ENCODE results near the gene FBXO24. TPM values are rescaled to one million over a fixed set of nuclear protein-coding genes. Genes with fewer than 3 reads are reported as not detected.
A peak's percentile ranks its signal among the peaks of the same experiment; 100 is the strongest.

Gene FBXO24
- total and polyA plus RNA-seq, 2 of the 8 experiments (the other 6 are each of a cell fraction or from before 2014, with no cell fraction given): 0.35 to 0.57 TPM

- Histone ChIP-seq H3K4ac (replicated peaks; ENCODE audit: insufficient read length, low read depth, low read length) (peak overlapping the region; percentile 85), H3K79me1 (ENCODE audit: low read depth, low read length) (no peaks in the 10 kb centered on the region), H2AK5ac (ENCODE audit: low read depth, low read length) (no peak overlapping the region; the same call in 1 of the 2 replicates), H3K4me3 (ENCODE audit: extremely low read depth in 1 of 4, insufficient read depth in 2 of 4, low read depth in 3 of 4, low read length in 4 of 4) (peak overlapping the region in 1 of 4 experiments; percentile 63; a peak in 4 of 8 replicates), H4K91ac (replicated peaks; ENCODE audit: insufficient read length, low read length) (peak overlapping the region; percentile 85), H3K9ac (replicated peaks in 1 of 4; ENCODE audit: extremely low read depth in 1 of 4, low read depth in 3 of 4, low read length in 3 of 4) (no peak overlapping the region), H3K36me3 (ENCODE audit: control insufficient read depth in 2 of 4, insufficient read depth in 4 of 4, low read length in 3 of 4) (no peaks in the 10 kb centered on the region), H4K20me1 (replicated peaks in 1 of 2; ENCODE audit: control insufficient read depth in 1 of 2, insufficient read depth in 2 of 2, low read length in 2 of 2) (peaks cover 0 to 2% of the 10 kb centered on the region in 2 experiments), H2BK120ac (replicated peaks; ENCODE audit: low read depth, low read length) (no peak overlapping the region), H3K79me2 (ENCODE audit: control insufficient read depth in 1 of 2, insufficient read depth in 2 of 2, low read length in 2 of 2) (no peaks in the 10 kb centered on the region), H3K27ac (ENCODE audit: low read depth, low read length) (no peak overlapping the region), H3K4me1 (replicated peaks in 1 of 4; ENCODE audit: control insufficient read depth in 3 of 4, insufficient read depth in 4 of 4, low read length in 3 of 4) (peaks cover 0 to 11% (median 6%) of the 10 kb centered on the region in 4 experiments; a peak in 6 of 7 replicates), H3K23ac (ENCODE audit: insufficient read length) (no peak overlapping the region), H3K9me3 (ENCODE audit: insufficient read depth in 2 of 2, low read depth in 1 of 2, low read length in 1 of 2) (no peaks in the 10 kb centered on the region), H3K27me3 (replicated peaks in 1 of 4; ENCODE audit: control insufficient read depth in 3 of 4, extremely low read depth in 1 of 4, insufficient read depth in 3 of 4, low read length in 3 of 4) (peaks cover 0 to 9% (median 4%) of the 10 kb centered on the region in 4 experiments; a peak in 5 of 7 replicates), H2AFZ (ENCODE audit: low read length) (no peak overlapping the region), H3K23me2 (ENCODE audit: low read depth, low read length) (peaks cover 4% of the 10 kb centered on the region; the same call in 1 of the 2 replicates), H4K5ac (ENCODE audit: insufficient read length, low read depth, low read length) (no peak overlapping the region), H2BK12ac (ENCODE audit: low read depth, low read length) (no peak overlapping the region), H4K8ac (ENCODE audit: extremely low read depth, insufficient read depth, low read length) (peak overlapping the region; percentile 57; the same call in 1 of the 2 replicates), H2BK15ac (ENCODE audit: low read length) (0 out of 2 replicates have a peak overlapping the region, but pooled peaks have one; percentile 34), H3K18ac (ENCODE audit: extremely low read depth, low read length) (peak overlapping the region; percentile 24), H2BK5ac (ENCODE audit: low read depth, low read length) (no peak overlapping the region), H2BK20ac (ENCODE audit: low read length) (no peak overlapping the region; the same call in 1 of the 2 replicates), H3K14ac (ENCODE audit: insufficient read length) (no peak overlapping the region), H3K4me2 (ENCODE audit: insufficient read depth in 1 of 2, low read depth in 2 of 2, low read length in 2 of 2) (peak overlapping the region; percentile 59 to 83), H3K56ac (replicated peaks; ENCODE audit: insufficient read length, low read depth, low read length) (no peak overlapping the region)
- DNase-seq (ENCODE audit: low read depth in 1 of 2, low spot score in 2 of 2): peak in 1 of 2 experiments; percentile 58
- TF ChIP-seq PHF8 (conservative IDR thresholded peaks at IDR 0.05; ENCODE audit: low read depth, low read length): no peak
- TF ChIP-seq CTCF (IDR thresholded peaks at IDR 0.05; ENCODE audit: control extremely low read depth in 1 of 3, insufficient read depth in 1 of 3, low read depth in 1 of 3, low read length in 3 of 3): no peak
- no peak for TF ChIP-seq BRCA1 (IDR thresholded peaks at IDR 0.05; ENCODE audit: low read depth, low read length)
- no peak for TF ChIP-seq TCF12 (IDR thresholded peaks at IDR 0.05; ENCODE audit: low read depth, low read length)
- TF ChIP-seq NANOG (IDR thresholded peaks at IDR 0.05; ENCODE audit: insufficient read depth, low read depth, low read length, poor library complexity, severe bottlenecking): no peak
- no peak for TF ChIP-seq MAX (IDR thresholded peaks at IDR 0.05)
- TF ChIP-seq RNF2 (IDR thresholded peaks at IDR 0.05; ENCODE audit: borderline replicate concordance, low read depth, low read length, missing control alignments, poor library complexity, severe bottlenecking): no peak
- TF ChIP-seq POLR2A (IDR thresholded peaks at IDR 0.05; ENCODE audit: control extremely low read depth in 1 of 2, low read depth in 2 of 2, low read length in 2 of 2): no peak
- no peak for TF ChIP-seq ZNF274 (IDR thresholded peaks at IDR 0.05; ENCODE audit: borderline replicate concordance, extremely low read depth, low read length)
- TF ChIP-seq TAF1 (IDR thresholded peaks at IDR 0.05; ENCODE audit: low read depth, low read length): no peak
- 89% methylated on average over 19 of the region's 21 CpGs; no CpG with 5 or more reads in 1 of the 2 experiments for WGBS, 2 experiments (ENCODE audit: extremely low coverage in 1 of 2, insufficient coverage in 1 of 2, insufficient read length in 1 of 2, insufficient replicate concordance in 2 of 2, low coverage in 1 of 2, low lambda C conversion rate in 2 of 2, missing lambda C conversion rate in 1 of 2)
- ChIA-PET CTCF (ENCODE audit: partially characterized antibody) (interaction anchor here (0.5 to 2.2 kb wide), 9 partner anchors 7 to 224 kb away, joined by 3 to 19 read pairs (median 4); partner anchors contain the start of gene MOSPD3), POLR2A (ENCODE audit: partially characterized antibody) (interaction anchor here (0.6 to 2.4 kb wide), 8 partner anchors 13 to 198 kb away, joined by 3 to 8 read pairs (median 4); partner anchors contain the start of genes ACTL6B, MEPCE and MOSPD3)
- no peak for FAIRE-seq
Measured at GRCh38 chr7:100627238-100627549, 41.1 kb downstream of the FBXO24 start.

Measured in H1 (cell line).